IPS-18a (cell line): ENCODE measurements around the gene GRIK2.

Source experiments
- H3K27ac ChIP-seq: one replicate; pipeline ENCODE4 v1.5.1; 2013; ENCODE audit warnings: low read length
- H3K27me3 ChIP-seq: one replicate; pipeline ENCODE4 v1.6.1; 2013; ENCODE audit warnings: mild to moderate bottlenecking, low read length; ENCODE audit not compliant: control insufficient read depth, insufficient read depth
- H3K36me3 ChIP-seq: one replicate; pipeline ENCODE4 v1.6.1; 2013; ENCODE audit warnings: low read depth, low read length; ENCODE audit not compliant: control insufficient read depth
- H3K4me1 ChIP-seq: one replicate; pipeline ENCODE4 v1.6.1; 2013; ENCODE audit warnings: low read depth, low read length; ENCODE audit not compliant: control insufficient read depth
- H3K4me3 ChIP-seq: one replicate; pipeline ENCODE4 v1.5.1; 2013; ENCODE audit warnings: low read length
- H3K9ac ChIP-seq: one replicate; pipeline ENCODE4 v1.6.1; 2013; ENCODE audit warnings: mild to moderate bottlenecking, low read length, moderate library complexity
- H3K9me3 ChIP-seq: one replicate; pipeline ENCODE4 v1.6.1; 2013; ENCODE audit warnings: low read depth, low read length; ENCODE audit not compliant: control insufficient read depth

The GRIK2 gene

DNA sequence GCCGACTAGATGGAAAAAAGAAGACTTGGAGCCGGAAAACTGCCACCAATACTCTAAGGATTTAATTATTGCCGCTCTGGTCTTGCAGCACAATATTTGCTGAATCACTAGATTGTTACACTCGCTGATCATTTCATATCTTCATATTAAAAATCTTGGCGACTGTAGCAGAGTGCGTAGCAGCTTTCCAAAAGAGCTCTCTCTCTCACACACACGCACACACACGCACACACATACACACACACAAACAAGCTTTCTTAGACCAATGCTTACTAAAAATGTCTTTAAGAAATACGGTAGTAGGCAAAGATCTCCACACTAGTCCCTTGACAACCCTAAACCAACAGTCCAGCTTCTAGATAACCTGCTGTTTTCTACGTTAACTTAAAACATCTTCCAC lies 7.7 kb downstream of the GRIK2 start:
- Histone ChIP-seq H3K9me3 (no peaks in the 10 kb centered on the region), H3K9ac (no peak overlapping the region), H3K36me3 (no peaks in the 10 kb centered on the region), H3K27ac (no peak overlapping the region), H3K4me3 (peak overlapping the region; percentile 67), H3K27me3 (peaks cover 58% of the 10 kb centered on the region), H3K4me1 (peaks cover 35% of the 10 kb centered on the region)

DNA sequence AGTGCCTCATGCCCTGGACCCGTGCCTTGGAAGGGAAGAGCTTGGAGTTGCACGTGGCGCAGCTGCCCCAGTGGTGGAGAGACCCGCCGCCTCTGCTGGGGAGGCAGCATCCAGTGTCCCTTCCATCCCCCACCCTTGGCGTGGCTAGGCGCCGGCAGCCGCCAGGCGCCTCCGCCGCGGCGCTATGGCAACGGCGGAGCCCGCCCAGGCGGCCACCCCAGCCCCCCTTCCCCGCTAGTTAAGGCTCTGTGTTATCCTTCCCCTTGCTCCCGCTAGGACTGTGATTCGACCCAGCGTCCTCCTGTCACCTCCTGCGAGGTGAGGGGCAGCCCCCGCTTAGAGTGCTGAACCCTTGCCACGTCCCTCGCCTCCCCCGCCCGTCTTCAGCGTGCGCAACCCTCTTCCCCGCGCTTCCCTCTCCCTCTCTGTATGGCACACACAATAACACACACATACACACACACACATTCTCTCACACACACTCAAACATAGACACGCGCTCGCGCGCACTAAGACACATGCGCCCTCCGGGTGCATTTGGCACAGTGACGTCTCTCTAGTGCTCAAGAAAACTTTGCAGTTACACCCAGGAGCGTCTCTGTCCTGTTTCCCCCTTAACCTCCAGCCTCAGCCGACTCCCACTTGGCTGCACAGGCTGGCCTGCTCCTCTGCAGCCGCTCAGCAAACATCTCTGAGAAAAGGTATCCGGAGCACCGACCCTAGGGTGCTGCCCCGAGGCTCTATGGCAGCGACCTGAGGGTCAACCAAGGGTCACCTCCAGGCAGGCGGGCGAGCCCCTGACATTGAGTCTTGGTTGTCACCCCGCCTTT lies 8.5 kb downstream of the GRIK2 start:
- Histone ChIP-seq H3K4me3 (peak overlapping the region; percentile 67), H3K36me3 (no peaks in the 10 kb centered on the region), H3K27me3 (peaks cover 58% of the 10 kb centered on the region), H3K9ac (no peak overlapping the region), H3K4me1 (peaks cover 35% of the 10 kb centered on the region), H3K9me3 (no peaks in the 10 kb centered on the region), H3K27ac (no peak overlapping the region)

DNA sequence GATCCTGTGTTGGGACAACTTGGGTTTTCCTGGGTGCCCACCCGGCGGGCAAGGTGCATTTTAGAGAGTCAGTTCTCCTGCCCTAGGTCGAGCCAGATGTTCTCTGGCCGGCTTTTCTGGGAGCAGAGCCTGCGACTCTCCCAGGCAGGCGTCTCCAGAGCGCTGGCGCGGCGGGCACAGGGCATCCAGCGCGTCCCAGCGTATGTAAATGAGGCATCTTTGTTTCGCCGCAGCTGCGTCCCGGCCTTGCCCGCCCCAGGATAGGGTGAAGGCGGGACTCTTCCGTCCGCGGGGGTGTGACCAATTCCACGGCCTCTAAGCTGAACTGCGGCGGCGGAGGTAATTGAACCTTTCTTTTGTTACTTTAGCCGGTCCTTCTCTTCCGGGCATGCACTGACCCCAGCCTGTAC lies 9.1 kb downstream of the GRIK2 start:
- no peak overlapping the region for H3K27ac ChIP-seq
- H3K4me1 ChIP-seq: peaks cover 35% of the 10 kb centered on the region
- peak overlapping the region; percentile 67 for H3K4me3 ChIP-seq
- no peaks in the 10 kb centered on the region for H3K9me3 ChIP-seq
- H3K36me3 ChIP-seq: no peaks in the 10 kb centered on the region
- H3K27me3 ChIP-seq: peaks cover 58% of the 10 kb centered on the region
- no peak overlapping the region for H3K9ac ChIP-seq

DNA sequence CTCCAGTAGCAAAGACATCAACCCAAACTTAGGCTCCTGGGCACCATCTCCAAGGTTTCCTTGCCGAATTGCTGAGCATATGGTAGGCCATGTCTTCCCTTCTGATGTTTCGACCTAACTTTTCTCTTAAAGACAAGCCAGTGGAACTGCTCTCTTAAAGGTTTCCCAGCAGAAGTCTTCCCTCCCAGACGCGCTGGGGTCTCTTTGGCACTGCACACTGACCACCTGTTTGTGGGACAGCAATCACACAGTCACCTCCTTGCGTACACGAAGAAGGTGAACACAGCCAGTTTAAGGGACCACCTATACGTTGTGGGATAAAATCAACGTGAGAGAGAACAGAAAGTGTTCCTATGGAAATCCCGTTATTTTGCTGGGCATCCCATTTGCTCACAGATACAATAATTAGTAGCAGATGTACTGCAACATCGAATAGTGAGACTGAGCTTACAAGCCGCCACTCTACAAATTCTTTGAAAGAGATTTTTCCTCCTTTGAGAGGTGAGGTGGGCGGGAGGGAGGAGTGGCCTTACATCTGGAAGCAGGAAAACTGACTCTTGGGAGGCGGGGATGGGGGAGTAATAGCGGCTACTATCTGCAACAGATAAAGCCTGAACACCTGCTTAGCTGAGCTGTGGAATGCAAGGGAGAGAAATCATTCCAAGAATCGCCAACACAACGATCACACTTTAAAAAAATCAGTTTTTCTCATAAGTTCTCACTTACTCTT lies 9.9 kb downstream of the GRIK2 start:
- peaks cover 53% of the 10 kb centered on the region for H3K27me3 ChIP-seq
- no peaks in the 10 kb centered on the region for H3K9me3 ChIP-seq
- no peaks in the 10 kb centered on the region for H3K36me3 ChIP-seq
- H3K9ac ChIP-seq: no peak overlapping the region
- H3K27ac ChIP-seq: no peak overlapping the region
- H3K4me1 ChIP-seq: peaks cover 37% of the 10 kb centered on the region
- H3K4me3 ChIP-seq: peak overlapping the region; percentile 67

DNA sequence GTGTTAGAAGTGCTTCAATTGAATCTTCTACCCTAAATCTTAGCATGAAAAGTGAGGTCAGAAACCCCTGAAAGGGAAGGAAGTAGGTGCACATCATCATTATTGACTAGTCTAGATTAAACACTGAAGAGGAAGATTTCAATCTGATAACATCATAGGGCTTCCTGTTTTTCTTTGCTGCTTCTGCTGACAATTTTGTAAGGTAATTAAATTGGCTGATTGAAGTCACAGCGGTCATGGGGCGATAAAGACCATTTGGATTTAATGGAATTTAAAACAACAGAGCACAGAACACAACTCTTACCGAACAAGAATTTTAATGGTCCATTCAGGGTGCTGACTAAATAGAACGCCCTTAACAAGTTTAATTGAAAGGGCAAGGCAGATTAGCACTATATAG lies 11.3 kb downstream of the GRIK2 start:
- H3K27me3 ChIP-seq: peaks cover 39% of the 10 kb centered on the region
- no peak overlapping the region for H3K4me3 ChIP-seq
- H3K9ac ChIP-seq: no peak overlapping the region
- H3K36me3 ChIP-seq: no peaks in the 10 kb centered on the region
- peaks cover 40% of the 10 kb centered on the region for H3K4me1 ChIP-seq
- no peak overlapping the region for H3K27ac ChIP-seq
- H3K9me3 ChIP-seq: no peaks in the 10 kb centered on the region

DNA sequence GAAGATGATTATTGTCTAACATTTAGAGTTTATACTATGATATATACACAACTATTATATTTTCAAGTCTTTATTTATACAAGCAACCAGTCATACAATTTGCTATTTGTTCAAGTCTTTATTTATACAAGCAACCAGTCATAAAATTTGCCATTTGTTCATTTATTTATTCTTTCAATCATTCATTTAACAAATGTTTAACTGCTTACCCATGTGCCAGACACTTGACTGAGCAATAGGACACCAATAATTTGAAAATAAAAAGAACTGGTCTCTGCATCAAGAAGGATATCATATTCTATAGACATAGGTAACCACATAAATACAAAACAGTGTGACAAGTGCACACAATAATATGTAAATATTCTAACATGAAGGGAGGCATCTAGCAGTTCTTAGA lies 20.3 kb downstream of the GRIK2 start:
- Histone ChIP-seq H3K36me3 (no peaks in the 10 kb centered on the region), H3K27me3 (no peaks in the 10 kb centered on the region), H3K4me3 (no peak overlapping the region), H3K9ac (no peak overlapping the region), H3K27ac (no peak overlapping the region), H3K9me3 (no peaks in the 10 kb centered on the region), H3K4me1 (peaks cover 3% of the 10 kb centered on the region)

DNA sequence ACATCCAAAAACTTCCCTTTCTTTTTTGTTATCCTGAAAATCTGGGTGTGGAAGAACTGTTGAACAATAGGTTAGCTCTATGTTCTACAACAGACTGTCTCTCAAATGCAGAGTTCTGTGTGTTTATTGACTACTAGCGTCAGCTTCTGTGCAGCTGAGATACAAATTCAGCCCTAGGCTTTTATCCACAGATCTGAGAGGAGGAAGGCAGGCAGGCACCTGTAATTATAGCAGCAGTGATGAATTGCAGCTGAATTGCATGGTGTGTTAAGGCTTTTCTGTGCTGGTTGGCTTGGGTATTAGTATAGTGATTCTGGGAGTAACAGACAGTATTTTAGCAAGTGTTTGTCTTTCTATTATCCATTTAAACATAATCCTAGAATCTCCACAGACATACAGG lies 24.4 kb downstream of the GRIK2 start:
- no peak overlapping the region for H3K4me3 ChIP-seq
- no peak overlapping the region for H3K27ac ChIP-seq
- H3K27me3 ChIP-seq: no peaks in the 10 kb centered on the region
- H3K36me3 ChIP-seq: no peaks in the 10 kb centered on the region
- H3K9me3 ChIP-seq: no peaks in the 10 kb centered on the region
- peaks cover 3% of the 10 kb centered on the region for H3K4me1 ChIP-seq
- no peak overlapping the region for H3K9ac ChIP-seq

DNA sequence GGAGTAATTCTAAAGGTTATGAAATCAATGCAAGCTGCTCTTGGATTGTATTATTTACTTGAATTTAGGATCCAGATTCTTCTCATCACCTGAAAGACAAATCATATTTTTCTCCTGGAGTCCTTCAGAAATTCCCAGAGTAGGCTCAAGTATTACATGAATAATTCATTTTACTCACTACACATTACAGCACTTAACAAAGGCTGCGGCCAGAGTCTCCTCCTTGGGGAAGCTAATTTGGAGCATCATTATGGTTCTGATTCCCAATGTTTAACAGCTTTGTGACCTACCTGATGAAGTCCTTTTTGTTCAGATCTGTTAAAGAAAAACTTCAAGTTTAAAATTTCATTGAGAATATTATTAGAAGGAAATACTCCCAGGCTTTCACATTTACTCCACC lies 28.7 kb downstream of the GRIK2 start:
- Histone ChIP-seq H3K27ac (no peak overlapping the region), H3K9ac (no peak overlapping the region), H3K4me3 (no peak overlapping the region), H3K27me3 (no peaks in the 10 kb centered on the region), H3K4me1 (no peaks in the 10 kb centered on the region), H3K36me3 (no peaks in the 10 kb centered on the region), H3K9me3 (no peaks in the 10 kb centered on the region)

DNA sequence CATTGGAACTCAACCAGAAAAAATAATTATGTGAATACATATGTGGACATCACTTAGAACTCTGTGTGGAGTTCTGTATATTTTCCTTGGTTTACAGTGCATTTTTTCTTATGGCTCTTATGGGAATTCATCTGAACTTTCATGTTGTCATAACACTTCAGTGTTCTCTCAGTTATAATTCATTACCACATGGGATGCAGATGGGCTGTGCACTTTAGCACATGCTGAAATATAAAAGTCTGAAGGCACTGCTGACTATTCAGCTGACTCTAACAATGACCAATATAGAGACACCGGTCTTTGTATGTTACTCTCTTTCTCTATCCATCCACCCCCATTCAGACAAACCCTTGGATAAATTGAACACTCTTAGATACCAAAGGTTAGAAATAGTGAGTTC lies 29.3 kb downstream of the GRIK2 start:
- Histone ChIP-seq H3K36me3 (no peaks in the 10 kb centered on the region), H3K27ac (no peak overlapping the region), H3K9me3 (no peaks in the 10 kb centered on the region), H3K27me3 (no peaks in the 10 kb centered on the region), H3K4me3 (no peak overlapping the region), H3K9ac (no peak overlapping the region), H3K4me1 (no peaks in the 10 kb centered on the region)

DNA sequence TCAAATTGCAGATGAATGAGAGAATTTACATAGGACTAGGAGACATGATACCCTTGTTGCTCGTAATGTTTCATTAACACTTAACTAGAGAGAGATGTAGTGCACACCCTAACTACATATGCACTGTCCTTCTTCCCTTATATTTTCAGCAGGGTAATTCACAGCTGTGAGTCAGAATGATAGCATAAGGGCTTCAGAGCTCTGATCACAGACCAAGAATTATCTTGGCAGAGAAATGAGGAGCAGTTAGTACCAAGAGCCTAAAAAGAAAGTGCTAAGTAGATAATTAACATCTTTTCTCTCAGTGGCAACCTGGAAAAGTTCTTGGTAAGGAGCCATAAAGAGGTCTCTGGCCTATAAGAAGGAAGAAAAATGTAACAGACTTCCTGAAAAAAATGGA lies 35.8 kb downstream of the GRIK2 start:
- Histone ChIP-seq H3K4me1 (peaks cover 7% of the 10 kb centered on the region), H3K4me3 (no peak overlapping the region), H3K36me3 (no peaks in the 10 kb centered on the region), H3K9ac (no peak overlapping the region), H3K27me3 (no peaks in the 10 kb centered on the region), H3K9me3 (no peaks in the 10 kb centered on the region), H3K27ac (no peak overlapping the region)

DNA sequence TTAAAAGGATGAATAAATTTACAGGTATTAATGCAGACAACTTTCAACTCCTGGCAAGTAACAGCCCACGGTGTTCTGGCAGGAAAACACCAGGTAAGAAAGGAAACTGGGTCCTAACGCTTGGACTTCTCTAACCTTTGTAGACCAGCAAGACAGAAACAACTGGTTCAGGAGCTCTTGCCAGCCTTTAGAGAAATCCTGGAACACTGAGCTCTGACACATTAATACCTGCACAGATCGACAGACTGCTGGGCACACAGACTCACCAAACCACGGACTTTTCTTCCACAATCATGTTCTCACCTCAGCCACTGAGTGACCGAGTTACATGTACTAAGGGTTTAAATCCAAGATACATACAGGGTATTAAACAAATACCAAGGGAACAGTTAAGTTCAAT lies 36.3 kb downstream of the GRIK2 start:
- Histone ChIP-seq H3K4me1 (peaks cover 7% of the 10 kb centered on the region), H3K4me3 (no peak overlapping the region), H3K27me3 (no peaks in the 10 kb centered on the region), H3K9me3 (no peaks in the 10 kb centered on the region), H3K27ac (no peak overlapping the region), H3K36me3 (no peaks in the 10 kb centered on the region), H3K9ac (no peak overlapping the region)

DNA sequence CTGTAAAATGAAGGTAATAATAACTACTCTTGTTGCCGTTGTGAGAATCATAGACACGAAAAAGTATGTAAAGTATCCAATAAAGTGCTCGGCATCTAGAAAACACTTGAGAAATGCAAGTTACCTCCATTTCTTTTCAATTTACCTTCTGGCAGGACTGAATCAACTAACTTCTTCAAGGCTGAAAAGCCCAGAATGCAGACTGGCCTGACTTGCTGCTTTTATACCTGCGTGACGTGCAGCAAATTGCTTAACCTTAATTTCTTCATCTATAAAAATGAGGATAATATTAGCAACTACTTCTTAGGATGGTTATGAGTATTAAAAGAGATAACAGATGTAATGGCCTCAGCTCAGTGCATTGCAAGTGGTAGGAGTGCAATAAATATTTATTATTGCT lies 39.6 kb downstream of the GRIK2 start:
- H3K4me3 ChIP-seq: no peak overlapping the region
- H3K27me3 ChIP-seq: no peaks in the 10 kb centered on the region
- H3K4me1 ChIP-seq: peaks cover 7% of the 10 kb centered on the region
- H3K36me3 ChIP-seq: no peaks in the 10 kb centered on the region
- H3K9me3 ChIP-seq: no peaks in the 10 kb centered on the region
- H3K9ac ChIP-seq: no peak overlapping the region
- H3K27ac ChIP-seq: no peak overlapping the region
